ENCODE results near the gene CRIP3.

DNA sequence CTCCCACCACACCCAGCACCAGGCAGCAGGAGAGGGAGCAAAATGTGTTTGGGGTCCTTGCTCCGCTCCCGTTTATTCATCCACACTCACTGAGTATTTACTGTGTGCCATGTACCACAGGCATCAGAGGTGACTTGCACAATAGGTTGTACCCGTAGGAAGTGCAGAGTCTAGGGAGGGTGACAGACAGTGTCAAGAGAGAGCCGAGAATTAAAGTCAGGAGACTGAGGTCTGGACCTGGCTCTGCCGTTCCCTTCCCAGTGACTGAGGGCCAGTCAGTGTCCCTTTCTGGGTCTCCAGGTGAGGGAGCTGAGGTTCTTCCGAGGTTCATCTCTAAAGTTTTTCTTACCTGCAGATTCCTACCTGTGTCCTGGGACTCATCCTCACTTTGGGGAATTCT, 43.1 kb downstream of the CRIP3 start:
- TF ChIP-seq, protein P1, sequence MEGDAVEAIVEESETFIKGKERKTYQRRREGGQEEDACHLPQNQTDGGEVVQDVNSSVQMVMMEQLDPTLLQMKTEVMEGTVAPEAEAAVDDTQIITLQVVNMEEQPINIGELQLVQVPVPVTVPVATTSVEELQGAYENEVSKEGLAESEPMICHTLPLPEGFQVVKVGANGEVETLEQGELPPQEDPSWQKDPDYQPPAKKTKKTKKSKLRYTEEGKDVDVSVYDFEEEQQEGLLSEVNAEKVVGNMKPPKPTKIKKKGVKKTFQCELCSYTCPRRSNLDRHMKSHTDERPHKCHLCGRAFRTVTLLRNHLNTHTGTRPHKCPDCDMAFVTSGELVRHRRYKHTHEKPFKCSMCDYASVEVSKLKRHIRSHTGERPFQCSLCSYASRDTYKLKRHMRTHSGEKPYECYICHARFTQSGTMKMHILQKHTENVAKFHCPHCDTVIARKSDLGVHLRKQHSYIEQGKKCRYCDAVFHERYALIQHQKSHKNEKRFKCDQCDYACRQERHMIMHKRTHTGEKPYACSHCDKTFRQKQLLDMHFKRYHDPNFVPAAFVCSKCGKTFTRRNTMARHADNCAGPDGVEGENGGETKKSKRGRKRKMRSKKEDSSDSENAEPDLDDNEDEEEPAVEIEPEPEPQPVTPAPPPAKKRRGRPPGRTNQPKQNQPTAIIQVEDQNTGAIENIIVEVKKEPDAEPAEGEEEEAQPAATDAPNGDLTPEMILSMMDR (conservative IDR thresholded peaks at IDR 0.05; ENCODE audit: low read length) = no peak
- TF ChIP-seq EZH2phosphoT487 (IDR thresholded peaks at IDR 0.05; ENCODE audit: borderline replicate concordance) = no peak
